Loucy (cell line): Measurements from ENCODE around the gene LHPP.

Source experiments
- EZH2phosphoT487 ChIP-seq: fragments of 200-600 bp; IDR thresholded peaks from 2 replicates; pipeline ENCODE4 v1.6.1; 2018; ENCODE audit warnings: antibody characterized with exemption, mild to moderate bottlenecking, moderate library complexity, borderline replicate concordance
- TF ChIP-seq, protein P1 (sequence below): fragments of 200-600 bp; sonication (generic); conservative IDR thresholded peaks from 2 replicates; pipeline ENCODE4 v1.5.1; 2014; ENCODE audit warnings: mild to moderate bottlenecking, antibody characterized with exemption, low read length

DNA sequence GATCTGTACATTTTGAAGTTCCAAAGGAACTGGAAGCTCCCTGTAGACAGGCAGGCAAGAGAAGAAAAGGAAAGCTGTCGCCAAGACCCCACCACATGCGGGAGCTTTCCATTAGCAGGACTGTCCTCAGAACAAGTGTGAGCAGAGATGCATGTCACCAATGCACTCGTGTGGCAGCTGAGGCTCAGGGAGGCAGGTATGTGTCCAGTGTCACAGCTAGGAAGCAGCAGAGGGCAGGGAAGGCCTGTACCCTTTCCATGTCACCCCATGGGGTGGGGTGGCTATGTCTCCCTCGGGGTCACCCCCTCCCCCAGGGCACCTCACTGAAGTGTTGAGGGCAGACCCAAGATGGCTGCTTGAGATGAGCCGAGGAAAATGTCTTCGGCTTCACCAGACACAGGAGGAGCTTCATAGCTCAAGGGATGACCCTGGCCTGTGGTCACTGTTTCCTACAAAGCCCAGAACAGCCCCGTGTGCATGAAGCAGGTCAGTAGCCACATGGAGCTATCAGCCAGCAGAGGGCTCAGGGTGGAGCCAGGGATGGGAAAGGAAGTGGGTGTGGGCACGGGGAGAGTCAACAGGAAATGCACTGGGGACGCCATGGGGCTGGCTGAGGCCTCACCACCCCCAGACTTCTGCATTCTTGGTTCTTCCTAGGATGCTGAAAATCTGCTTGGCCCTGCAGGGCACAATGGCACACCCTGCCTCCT is 186.0 kb downstream of the LHPP start:
- TF ChIP-seq, protein P1, sequence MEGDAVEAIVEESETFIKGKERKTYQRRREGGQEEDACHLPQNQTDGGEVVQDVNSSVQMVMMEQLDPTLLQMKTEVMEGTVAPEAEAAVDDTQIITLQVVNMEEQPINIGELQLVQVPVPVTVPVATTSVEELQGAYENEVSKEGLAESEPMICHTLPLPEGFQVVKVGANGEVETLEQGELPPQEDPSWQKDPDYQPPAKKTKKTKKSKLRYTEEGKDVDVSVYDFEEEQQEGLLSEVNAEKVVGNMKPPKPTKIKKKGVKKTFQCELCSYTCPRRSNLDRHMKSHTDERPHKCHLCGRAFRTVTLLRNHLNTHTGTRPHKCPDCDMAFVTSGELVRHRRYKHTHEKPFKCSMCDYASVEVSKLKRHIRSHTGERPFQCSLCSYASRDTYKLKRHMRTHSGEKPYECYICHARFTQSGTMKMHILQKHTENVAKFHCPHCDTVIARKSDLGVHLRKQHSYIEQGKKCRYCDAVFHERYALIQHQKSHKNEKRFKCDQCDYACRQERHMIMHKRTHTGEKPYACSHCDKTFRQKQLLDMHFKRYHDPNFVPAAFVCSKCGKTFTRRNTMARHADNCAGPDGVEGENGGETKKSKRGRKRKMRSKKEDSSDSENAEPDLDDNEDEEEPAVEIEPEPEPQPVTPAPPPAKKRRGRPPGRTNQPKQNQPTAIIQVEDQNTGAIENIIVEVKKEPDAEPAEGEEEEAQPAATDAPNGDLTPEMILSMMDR, result peak; percentile 63
- no peak for TF ChIP-seq EZH2phosphoT487
